Measurements from ENCODE around the gene SYNPO. TPM values are rescaled to one million over a fixed set of nuclear protein-coding genes. Genes with fewer than 3 reads are reported as not detected.

Gene SYNPO, protein sequence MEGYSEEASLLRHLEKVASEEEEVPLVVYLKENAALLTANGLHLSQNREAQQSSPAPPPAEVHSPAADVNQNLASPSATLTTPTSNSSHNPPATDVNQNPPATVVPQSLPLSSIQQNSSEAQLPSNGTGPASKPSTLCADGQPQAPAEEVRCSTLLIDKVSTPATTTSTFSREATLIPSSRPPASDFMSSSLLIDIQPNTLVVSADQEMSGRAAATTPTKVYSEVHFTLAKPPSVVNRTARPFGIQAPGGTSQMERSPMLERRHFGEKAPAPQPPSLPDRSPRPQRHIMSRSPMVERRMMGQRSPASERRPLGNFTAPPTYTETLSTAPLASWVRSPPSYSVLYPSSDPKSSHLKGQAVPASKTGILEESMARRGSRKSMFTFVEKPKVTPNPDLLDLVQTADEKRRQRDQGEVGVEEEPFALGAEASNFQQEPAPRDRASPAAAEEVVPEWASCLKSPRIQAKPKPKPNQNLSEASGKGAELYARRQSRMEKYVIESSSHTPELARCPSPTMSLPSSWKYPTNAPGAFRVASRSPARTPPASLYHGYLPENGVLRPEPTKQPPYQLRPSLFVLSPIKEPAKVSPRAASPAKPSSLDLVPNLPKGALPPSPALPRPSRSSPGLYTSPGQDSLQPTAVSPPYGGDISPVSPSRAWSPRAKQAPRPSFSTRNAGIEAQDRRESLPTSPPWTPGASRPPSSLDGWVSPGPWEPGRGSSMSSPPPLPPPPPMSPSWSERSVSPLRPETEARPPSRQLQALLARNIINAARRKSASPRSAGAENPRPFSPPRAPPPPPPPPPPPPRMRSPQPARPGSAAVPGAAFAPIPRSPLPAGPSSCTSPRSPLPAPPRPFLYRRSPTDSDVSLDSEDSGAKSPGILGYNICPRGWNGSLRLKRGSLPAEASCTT
- 20.6 to 28.6 TPM (median 26.2 TPM) in 5 replicates for total RNA-seq (2022; extraction: Qiagen RNA extraction; ENCODE audit: low read depth)

DNA sequence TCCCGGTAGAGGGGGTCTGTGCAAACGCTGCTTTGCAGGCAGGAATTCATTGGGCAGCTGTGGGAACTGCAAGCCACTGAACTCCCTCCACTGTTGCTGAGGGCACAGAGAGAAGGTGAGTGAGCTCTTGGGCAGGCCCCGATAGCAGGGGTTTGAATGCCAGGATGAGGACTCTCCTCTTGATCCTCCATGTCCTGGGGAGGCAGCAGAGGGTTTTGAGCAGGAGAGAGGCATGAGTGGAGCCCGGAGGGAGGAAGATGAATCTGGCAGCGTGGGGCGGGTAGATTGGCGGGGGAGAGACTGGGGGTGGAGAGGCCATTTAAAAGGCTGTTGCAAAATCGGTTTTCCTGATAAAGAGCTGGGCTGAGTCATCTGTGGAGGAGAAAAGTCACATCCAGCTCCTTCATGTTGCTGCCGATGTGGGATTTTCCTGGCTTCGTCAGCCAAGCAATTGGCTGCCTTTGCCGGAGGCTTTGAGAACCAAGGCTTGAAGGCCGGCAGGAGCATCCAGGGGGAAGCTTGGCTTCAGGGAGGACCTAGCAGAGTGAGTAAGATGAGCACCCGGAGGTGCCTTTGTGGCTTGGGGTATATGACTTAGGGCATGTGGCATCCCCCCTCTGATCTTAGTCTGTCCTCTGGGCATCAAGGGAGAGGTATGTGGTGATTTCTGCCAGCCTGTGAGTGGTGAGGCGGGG lies at the start of gene SYNPO:
Gene SYNPO (plus strand): TSS at position 350 of the 695 bp plus-strand sequence. CDS start 7,616 bp downstream, outside the sequence.

DNA sequence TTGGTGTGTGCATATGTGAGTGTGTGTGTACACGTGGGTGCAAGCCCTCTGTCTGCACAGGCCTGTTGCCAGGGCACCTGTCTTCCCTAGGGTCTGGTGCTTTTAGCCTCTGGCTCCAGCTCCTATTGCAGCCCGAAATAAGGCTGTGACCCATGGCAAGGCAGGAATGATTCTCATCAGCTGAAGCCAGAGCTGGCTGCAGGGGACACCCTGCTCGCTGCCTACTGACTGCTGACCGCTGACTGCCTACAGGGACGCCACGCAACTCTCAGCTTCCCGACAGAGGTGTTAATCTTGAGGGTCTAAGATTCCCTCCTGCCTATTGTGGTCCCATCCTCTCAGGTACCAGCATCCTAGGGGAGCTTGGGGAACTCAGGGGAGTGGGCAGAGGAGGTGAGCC lies 20.6 kb downstream of the SYNPO start, which contains the start of gene MYOZ3:
Gene MYOZ3 (plus strand): TSS at position 166 of the 400 bp plus-strand sequence. CDS start 1,691 bp downstream, outside the sequence.

DNA sequence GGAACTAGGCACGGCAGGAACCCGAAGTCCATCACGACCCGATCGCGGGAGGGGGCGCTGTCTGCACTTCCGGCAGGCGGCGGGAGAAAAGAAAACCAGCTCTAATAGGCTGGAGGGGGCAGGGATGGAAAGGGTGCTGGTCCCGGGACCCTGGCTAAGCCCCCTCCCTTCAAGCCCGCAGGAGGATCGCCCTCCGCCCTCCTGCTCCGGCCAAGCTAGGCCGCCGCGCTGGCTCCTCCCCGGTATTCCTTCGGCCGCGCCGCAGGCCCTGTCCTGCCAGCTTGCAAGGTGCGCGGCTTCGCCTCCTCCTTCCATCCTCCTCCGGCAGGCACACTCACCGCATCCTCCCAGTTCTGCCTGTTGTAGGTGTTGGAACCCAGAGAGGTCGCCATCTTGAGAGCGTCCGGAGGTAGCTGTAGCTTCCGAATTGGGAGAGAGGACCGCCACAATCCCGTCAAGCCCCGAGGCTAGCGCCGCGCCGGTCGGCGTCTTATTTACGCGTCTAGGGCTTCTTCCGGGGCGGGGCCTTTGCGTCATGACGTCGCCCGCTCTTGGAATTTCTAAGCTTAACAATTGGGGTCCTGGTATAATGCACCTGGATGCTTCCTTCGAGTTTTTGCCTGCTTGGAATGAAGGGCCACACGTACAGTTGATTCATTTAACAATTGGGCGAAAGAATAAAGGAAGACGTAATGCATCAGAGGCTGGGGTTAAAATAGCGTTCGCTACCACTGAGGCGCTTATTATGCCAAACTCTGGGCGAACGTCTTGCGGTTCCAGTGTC lies 60.3 kb downstream of the SYNPO start, which contains the start of gene RBM22:
Gene RBM22 (minus strand): TSS at position 469 of the 784 bp plus-strand sequence. CDS start 77 bp downstream, at position 392.

Other genes starting within 250 kb of the SYNPO start
- not detected in 5 replicates for gene CD74, start 227.8 kb upstream of the SYNPO start, total RNA-seq (2022; extraction: Qiagen RNA extraction; ENCODE audit: low read depth)
- gene RPS14, start 190.9 kb upstream of the SYNPO start, total RNA-seq (2022; extraction: Qiagen RNA extraction; ENCODE audit: low read depth): 2,822 to 3,025 TPM (median 2,935 TPM) in 5 replicates
- 44.1 to 72.1 TPM (median 55.8 TPM) in 5 replicates for gene NDST1, start 132.5 kb upstream of the SYNPO start, total RNA-seq (2022; extraction: Qiagen RNA extraction; ENCODE audit: low read depth)
- 0.05 to 0.25 TPM in 2 of 5 replicates, not detected in the others for gene MYOZ3, start 20.6 kb downstream of the SYNPO start, total RNA-seq (2022; extraction: Qiagen RNA extraction; ENCODE audit: low read depth)
- 46.5 to 55.1 TPM (median 47.1 TPM) in 5 replicates for gene RBM22, start 60.4 kb downstream of the SYNPO start, total RNA-seq (2022; extraction: Qiagen RNA extraction; ENCODE audit: low read depth)
- 17.4 to 19.1 TPM (median 18.7 TPM) in 5 replicates for gene DCTN4, start 118.4 kb downstream of the SYNPO start, total RNA-seq (2022; extraction: Qiagen RNA extraction; ENCODE audit: low read depth)
- 3.4 to 4.1 TPM (median 4.0 TPM) in 5 replicates for gene SMIM3, start 138.1 kb downstream of the SYNPO start, total RNA-seq (2022; extraction: Qiagen RNA extraction; ENCODE audit: low read depth)
- gene IRGM, start 205.9 kb downstream of the SYNPO start, total RNA-seq (2022; extraction: Qiagen RNA extraction; ENCODE audit: low read depth): 0.06 to 0.37 TPM (median 0.15 TPM) in 3 of 5 replicates, not detected in the others

All from A549 treated with RU486 at 1 μM for 4 hours (cell line).